SHP77 (cell line): ENCODE data around the gene TCN2.
A peak's percentile ranks its signal among the peaks of the same experiment; 100 is the strongest.
"Not testable (repeated sequence)": the region's sequence is repeated elsewhere in the genome, so short reads cannot be mapped to it uniquely, and the experiment has no call there.

Source experiments
- DNase-seq, 2 experiments: peaks; one replicate each; lab custom pipeline; 2025; lab: John Stamatoyannopoulos, UW

The TCN2 gene

DNA sequence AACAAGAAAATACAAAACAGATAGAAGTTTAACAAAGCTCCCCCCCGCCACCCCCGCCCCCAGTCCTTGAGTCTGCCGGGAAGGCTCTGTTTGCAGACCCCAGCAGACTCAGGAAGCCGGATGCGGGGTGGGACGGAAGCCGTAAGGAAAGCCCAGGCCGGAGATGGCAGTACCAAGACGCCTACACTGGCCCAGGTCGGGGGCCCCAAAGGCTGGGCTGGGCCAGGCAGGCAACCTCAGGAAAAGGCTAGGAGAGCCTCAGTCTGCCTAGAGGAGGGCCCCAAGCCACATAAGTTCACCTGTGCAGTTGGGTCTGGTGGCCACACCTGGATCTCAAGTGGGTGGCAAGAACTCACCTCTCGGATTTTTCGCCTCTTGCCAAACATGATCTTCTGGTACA is 28.5 kb upstream of the TCN2 start:
- no peak for DNase-seq

DNA sequence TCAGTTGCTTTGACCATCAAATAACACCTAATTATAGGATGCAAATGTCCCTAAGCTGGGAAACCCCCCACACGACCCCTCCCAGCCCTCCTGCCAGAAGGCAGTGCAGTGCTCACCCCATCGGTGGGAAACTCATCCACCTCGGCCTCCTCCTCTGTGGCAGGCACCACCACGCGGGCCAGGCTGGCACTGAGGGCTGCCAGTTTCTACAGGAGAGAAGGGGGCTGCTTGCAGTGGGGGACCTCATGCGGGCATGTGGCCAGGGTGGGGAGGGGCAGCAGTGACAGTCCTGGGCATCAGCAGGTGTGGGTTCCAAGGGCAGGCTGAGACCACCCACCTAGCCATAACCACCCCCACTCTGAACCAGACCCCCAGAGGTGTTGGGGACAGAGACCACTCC is 26.1 kb upstream of the TCN2 start:
- DNase-seq, result no peak

DNA sequence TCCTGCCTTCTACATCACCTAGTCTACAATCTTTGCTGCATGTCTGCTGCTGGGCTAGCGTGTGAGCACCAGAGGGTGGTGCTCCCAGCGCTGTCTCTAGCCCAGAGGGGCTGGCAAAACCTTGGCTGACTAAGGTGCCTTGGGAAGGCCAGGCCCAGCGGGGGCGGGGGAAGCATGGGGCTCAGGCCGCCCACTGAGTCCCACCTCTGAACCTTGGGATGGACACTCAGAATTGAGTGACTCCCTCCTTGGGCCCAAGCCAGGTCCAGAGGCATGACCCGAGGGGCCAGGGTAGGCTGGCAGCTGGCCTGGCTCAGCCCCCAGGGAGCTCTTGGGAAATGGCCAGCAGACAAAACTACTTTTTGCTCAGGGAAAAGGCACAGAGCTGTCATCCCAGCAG is 24.9 kb upstream of the TCN2 start:
- DNase-seq, result no peak

DNA sequence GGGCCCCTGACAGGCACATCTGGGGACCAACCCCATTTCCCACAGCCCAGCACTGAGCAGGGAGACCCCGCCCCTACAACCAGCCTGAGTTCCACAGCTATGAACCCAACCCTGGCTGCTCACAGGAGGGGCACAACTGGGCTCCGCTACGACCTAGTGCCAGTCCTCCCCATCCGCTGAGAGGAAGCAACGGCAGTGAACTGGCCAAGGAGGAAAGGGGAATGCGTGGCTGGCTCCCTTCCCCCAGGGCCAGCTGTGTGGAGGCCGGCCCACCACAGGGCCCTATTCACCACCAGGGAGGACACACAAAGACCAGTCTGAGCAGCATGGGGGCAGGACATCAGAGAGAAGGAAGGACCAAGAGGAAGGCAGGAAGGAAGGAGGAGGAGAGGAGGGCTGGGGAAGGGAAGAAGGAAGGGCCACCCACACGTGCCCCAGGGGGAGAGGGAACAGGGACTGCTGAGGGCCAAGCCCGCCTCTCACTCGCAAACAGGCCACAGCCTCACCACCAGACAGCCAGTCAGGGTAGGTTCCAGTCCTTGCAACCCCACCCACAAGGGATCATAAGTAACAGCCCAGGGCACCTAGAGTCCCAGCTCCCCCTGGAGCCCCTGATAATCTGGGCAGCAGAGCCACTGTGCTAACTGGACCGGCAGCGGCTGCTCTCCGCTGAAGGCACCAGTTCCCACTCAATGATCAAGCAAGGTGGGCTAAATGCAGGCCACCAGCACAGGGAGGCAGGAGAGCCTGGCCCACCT is 24.0 kb upstream of the TCN2 start:
- DNase-seq, result no peak

DNA sequence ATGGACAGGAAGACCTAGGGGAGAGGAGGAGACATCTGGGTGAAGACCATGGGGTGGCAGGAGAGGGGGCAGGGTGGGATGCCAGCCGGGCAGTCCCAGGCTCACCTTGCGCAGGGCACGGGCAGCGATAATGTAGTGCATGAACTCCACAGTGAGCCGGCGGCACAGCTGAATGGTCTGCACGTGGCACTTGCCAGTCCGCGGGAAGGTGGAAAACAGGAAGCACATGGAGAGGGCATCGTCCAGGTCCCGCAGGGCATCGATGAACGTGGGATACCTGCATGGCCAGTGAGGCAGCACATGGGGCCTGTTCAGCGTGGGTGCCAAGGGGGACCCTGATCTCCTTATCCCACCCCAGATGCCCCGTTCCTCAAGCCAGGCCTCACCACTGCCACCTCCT is 22.5 kb upstream of the TCN2 start:
- DNase-seq, result no peak

DNA sequence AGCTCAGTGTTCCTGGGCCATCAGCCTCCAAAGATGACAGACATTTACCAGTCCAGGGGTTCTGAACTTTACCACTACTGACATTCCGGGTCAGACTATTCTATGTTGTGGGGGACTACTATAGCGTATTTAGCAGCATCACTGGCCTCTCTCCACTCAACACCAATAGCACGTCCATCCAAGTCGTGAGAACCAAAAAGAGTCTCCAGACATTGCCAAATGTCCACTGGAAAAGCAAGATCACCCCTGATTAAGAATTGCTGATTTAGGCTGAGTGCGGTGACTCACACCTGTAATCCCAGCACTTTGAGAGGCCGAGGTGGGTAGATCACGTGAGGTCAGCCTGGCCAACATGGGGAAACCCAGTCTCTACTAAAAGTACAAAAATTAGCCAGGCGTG is 20.6 kb upstream of the TCN2 start:
- no peak for DNase-seq

DNA sequence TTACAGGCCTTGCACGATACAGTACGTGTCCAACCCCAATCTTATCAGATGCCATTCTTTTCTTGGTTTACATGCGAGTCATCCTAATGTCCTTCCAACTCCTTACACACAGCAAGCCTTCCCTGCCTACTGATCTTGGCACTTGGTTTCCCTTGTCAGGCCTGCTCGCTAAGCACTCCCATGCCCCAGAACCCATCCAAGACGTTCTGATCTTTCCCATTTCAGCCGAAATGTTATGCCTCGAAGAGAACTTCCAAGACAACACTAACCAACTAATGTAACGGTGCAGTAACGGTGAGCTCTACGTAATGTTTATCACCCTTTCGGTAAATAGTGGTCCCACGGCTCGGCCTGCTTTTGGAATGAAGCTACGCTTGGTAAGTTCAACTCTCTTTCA is 15.8 kb upstream of the TCN2 start:
- DNase-seq, result no peak

DNA sequence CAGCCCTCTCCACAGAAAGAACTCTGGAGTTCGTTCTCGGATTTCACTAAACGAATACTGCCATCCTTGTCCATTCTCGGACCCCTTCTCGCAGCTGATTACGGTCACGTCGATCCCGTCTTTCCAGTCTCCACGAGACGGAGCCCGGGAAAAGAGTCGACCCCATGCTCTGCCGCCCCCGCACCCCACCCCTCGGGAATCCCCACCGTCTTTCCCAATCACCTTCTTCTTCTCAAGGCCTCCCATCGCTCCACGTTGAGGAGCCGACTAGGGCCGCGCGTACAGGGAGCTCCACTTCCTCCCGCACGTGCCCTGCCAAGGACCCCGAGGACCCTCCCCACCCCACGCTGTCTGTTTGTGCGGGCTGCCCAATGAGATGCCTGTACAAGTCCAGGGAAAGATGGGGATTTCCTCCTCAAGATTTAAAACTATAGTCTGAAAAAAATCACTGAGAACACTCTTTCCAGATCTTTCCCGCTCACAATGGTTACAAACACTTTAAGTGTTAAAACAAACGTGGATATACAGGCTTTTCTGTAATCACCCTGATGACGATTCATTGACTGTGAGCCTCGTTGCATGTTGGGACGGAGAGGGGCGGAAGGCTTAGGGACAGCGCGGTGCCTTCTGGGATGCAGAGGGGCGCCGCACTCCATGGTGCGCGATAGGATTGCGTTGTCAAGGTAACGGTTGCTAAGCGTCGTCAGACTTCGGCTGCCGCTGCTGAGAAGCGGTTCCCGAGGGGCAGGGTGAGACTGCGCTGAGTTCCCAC is 15.2 kb upstream of the TCN2 start, which contains the start of gene PES1:
TSS of gene PES1 (minus strand) at position 323 of the 772 bp plus-strand sequence. CDS start at position 246, 77 bp downstream.
- peak; percentile 98 for DNase-seq

DNA sequence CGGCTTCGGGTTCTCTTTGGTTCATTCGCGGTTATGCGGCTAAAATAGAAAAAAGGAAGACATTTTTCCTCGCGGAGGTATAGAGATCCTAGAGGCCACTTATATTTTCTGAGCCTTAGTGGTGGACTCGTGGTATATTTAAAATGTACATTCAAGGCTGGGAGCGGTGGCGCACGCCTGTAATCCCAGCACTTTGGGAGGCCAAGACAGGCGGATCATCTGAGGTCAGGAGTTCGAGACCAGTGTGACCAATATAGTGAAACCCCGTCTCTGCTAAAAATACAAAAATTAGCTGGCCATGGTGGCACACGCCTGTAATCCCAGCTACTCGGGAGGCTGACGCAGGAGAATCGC is 14.6 kb upstream of the TCN2 start:
- DNase-seq, result not testable (repeated sequence)

DNA sequence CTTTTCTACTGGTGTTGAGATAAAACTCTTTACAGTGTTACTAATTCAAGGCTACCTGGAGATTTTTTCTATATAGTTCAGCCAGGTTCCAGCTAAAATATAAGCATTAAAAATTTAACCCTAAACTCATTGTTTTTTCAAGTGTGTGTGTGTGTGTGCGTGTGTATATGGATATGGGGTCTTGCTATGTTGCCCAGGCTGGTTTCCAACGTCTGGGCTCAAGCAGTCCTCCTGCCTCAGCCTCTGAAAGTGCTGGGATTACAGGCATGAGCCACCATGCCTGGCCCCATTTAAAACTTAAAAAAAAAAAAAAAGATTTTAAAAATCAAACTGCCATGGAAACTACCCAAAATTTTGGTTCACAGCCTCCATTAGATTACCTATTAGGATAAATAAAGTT is 10.8 kb upstream of the TCN2 start:
- DNase-seq, result no peak

DNA sequence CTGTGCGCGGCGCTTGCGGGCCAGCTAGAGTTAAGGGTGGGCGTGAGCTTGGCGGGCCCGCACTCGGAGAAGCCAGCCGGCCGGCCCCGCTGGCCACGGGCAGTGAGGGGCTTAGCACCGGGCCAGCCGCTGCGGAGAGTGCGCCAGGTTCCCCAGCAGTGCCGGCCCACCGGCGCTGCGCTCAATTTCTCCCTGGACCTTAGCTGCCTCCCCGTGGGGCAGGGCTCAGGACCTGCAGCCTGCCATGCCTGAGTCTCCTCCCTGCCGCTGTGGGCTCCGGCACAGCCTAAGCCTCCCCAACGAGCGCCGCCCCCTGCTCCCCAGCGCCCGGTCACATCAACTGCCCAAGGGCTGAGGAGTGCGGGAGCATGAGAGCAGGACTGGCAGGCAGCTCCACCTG is 10.1 kb upstream of the TCN2 start:
- no peak for DNase-seq

DNA sequence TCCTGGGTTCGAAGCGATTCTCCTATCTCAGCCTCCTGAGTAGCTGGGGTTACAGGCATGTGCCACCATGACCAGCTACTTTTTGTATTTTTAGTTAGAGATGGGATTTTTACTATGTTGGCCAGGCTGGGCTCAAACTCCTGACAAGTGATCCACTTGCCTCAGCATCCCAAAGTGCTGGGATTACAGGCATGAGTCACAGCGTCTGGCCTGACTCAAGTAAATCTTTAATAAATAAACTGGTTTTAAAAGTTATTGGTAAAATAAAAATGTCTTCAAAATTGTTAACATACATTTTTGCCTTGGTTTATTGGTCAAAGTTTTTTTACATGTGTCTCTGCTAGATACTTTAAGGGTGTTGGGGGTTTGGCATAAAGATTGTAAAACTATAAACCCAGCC is 8.0 kb upstream of the TCN2 start:
- no peak for DNase-seq

DNA sequence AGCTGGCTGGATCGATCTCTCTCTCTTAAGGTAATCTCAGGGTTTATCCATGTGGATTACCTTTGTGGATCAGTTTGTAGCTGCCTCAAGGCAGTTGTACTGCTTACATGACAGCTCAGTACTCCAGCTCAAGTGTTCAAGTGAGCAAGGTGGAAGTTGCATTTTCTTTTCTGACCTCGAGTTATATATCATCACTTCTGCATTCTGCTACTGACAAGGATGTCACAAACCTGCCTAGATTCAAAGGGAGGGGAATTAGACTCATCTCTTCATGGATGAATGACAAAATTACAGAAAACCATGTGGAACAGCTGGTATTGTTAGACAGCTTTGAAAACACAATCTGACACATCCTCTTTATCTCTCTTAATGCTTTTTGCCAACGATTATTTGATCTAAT is 6.1 kb upstream of the TCN2 start:
- no peak for DNase-seq

DNA sequence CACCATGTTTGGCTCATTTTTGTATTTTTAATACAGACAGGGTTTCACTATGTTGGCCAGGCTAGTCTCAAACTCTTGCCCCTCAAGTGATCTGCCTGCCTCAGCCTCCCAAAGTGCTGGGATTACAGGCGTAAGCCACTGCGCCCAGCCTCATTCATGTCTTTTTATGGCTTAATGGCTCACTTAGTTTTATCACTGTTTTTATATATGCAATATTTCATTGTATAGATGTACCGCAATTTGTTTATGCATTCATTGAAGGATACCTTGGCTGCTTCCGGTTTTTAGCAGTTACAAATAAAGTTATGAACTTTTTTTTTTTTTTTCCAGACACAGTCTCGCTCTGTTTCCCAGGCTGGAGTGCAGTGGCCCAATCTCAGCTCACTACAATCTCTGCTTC is 5.5 kb upstream of the TCN2 start:
- no peak for DNase-seq

DNA sequence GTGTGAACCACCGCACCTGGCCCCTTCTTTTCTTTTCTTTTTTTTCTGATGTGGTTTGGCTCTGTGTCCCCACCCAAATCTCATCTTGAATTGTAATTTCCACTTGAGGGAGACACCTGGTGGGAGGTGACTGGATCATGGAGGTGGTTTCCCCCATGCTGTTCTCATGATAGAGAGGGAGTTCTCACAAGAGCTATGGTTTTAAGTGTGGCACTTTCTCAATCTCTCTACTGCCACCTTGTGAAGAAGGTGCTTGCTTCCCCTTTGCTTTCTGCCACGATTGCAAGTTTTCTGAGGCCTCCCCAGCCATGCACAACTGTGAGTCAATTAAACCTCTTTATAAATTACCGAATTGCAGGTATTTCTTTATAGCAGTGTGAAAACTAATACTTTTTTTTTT is 4.9 kb upstream of the TCN2 start:
- DNase-seq, result peak in 1 of 2 experiments; percentile 31

DNA sequence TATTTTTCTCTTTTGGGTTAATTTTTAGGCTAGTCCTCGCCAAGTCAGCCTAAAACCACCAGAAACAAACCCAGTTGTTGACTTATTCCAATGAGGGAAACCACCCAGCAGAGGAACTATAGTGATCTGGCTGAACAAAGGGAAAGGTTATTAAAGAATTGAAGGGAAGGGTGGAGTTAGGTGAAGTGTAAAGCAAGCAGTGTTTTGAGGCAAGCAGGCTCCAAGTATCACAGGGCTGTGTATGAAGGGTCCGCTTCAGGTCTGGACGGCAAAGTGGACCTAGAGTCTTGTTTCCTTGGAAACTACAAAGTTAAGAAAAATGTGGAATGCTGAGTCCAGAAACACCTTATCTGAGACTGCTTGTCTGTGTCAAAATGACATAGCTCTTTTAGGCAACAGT is 3.2 kb upstream of the TCN2 start:
- no peak for DNase-seq

DNA sequence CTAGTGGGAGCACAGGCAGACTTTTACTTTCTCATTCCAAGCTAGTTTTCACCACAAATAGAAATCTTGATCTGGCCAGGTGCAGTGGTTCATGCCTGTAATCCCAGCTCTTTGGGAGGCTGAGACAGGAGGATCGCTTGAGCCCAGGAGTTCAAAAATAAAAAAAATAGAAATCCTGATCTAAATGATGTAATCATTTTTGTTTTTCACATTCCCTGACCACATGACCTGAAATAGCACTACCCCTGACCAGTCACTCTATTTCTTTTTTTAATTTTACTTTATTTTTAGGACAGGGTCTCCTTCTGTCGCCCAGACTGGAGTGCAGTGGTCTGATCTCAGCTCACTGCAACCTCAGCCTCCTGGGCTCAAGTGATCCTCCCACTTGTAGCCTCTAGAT is 2.3 kb upstream of the TCN2 start:
- no peak for DNase-seq

DNA sequence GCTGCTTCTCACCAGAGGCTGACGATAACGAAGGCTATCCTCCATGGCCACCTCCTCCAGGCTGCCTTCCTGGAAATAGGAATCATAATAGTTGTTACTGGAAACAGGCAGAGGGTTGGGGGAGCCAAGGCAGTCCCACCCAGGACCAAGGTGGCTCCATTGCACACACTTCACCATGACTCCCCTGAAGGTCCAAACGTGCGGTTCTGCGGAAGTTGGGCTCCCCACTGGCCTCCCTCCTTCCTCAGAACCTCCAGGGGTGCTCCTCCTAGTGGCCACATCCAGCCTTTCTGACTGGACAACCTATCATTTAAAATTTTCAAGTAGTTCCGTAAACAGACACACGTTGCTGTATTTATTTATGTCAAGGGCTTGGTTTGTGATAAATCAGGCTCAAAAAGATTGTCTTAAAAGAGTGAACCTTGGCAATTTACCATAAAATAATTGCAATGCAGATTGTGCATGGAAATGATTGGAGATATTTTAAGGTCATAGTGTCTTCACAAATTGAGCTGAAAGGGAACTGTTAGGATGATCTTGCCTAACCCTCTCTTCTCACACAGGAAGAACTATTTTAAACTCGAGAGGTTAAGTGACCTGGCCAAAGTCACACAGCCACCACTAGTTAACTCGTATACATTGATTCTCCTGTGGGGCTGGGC is 1.4 kb upstream of the TCN2 start:
- DNase-seq, result peak; percentile 43 to 63

DNA sequence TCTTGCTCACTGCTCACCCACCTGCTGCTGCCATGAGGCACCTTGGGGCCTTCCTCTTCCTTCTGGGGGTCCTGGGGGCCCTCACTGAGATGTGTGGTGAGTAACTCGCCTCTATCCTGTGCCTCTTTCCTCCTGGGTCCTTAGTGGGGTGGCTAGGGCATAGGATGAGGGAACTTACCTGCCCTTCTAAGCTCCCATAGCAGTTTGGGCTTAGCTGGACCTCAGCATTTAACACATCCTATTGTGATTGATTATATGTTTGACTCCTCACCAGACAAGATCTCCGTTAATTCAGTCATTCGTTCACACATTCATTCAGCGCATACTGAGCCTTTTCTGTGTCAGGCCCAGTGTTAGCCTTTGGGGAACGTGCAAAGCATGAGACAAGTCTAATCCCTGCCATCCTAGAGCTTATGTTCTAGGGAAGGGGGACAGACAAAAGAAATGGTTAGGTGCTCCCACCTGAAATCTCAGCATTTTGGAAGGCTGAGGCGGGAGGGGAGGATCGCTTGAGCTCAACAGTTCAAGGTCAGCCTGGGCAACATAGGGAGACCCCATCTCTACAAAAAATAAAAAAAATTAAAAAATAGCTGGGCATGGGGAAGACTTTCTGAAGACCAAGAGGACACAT is 441 bp downstream of the TCN2 start:
- DNase-seq, result no peak

DNA sequence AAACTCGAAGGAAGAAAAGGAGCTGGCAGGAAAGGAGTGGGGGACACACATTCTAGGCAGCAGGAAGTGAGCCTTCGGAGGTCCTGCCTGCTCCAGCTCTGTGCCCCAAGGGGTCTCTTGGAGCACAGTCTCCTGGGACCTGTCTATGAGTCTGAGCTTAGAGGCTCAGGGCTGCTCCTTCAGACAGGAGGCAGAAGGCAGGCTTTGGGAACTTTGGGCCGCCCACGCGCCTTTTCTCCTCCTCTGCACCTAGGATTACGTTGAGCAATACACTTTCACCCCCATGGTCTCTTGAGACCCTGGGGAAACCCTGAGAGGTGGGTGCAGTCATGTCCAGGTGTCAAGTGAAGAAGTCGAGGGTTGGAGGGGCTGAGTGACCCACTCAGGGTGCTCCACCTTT is 965 bp downstream of the TCN2 start:
- DNase-seq, result no peak

DNA sequence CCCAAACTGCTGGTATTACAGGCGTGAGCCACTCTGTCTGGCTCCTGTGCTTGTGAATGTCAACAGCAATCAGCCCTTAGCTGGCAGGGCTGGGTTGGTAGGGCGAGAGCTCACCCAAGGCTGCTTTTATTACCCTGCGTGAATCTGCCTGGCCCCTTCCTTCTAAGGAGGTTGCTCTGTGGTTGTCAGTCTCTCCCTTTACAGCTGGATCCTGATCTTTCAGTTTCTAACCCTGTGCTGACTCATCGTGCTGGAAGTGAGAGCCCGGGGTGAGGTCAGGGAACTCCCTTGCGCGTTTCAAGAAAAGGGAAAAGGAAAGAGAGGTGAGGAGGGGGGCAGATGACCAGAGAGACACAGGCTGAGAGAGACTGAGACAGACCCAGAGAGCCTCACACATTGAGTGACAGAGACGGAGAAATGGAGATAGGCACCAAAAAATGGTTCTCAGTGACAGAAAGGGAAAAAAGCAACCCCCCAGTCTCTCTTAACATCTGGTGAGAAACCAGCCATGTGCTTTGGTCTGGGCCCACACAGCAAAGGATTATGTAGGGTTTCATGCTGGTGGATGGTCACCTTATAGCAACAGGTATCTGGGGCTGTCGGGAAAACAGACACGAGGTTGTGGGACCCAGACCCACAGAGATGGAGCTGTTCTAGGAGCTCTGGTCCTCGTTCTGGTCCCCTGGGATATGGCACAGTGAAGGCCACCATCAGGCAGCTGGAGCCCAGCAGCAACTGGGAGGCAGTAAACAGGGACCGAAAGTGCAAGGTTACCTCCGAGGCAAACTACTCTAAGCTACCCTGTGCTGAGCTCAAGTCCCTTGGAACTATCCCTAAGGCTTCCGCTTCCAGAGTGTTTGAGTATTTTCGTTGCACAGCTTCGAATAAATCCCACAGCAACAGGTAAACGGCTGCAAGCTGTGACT is 2.5 kb downstream of the TCN2 start:
- DNase-seq, result no peak

DNA sequence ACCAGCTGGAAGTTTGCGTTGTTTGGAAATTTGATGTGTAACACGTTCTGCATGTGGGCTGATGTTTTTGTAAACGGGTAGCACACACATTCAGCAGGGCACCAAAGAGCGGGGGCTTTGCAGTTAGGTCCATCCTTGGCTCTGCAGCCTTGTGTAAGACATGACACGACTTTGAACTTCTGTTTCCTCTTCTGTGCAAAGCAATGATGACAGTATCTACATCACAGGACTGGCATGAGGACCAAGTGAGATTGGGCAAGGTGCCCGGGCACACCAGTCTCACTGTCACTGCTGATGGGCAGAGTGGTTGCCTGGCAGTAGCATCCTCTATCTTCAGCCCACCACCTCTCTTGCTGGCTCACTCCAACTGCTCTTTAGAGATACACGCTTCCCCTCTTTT is 3.3 kb downstream of the TCN2 start:
- no peak for DNase-seq
